HUES64 (cell line): Measurements from ENCODE around the gene ALKBH5.
A peak's percentile ranks its signal among the peaks of the same experiment; 100 is the strongest.

Source experiments
- H3K27ac ChIP-seq: 2 replicates; pipeline ENCODE4 v1.7.0; 2013; ENCODE audit warnings: low read depth, low read length, inconsistent platforms
- H3K27me3 ChIP-seq: 2 replicates; pipeline ENCODE4 v1.6.1; 2013; ENCODE audit warnings: mild to moderate bottlenecking, low read length; ENCODE audit not compliant: insufficient read depth
- H3K36me3 ChIP-seq: 2 replicates; pipeline ENCODE4 v1.6.1; 2013; ENCODE audit warnings: mild to moderate bottlenecking, low read length; ENCODE audit not compliant: insufficient read depth
- H3K4me1 ChIP-seq: 2 replicates; pipeline ENCODE4 v1.6.1; 2013; ENCODE audit warnings: mild to moderate bottlenecking, low read length, moderate library complexity; ENCODE audit not compliant: insufficient read depth
- H3K4me3 ChIP-seq: 2 replicates; pipeline ENCODE4 v1.5.1; 2013; ENCODE audit warnings: mild to moderate bottlenecking, low read length, moderate library complexity
- H3K9ac ChIP-seq: 2 replicates; pipeline ENCODE4 v1.6.1; 2013; ENCODE audit warnings: mild to moderate bottlenecking, low read depth, low read length
- H3K9me3 ChIP-seq: 2 replicates; pipeline ENCODE4 v1.6.1; 2013; ENCODE audit warnings: low read depth, low read length; ENCODE audit not compliant: insufficient read depth
- WGBS: fragments of 150-250, 120-280 bp; methylation state at CpG from one replicate; pipeline ENCODE4 v1.1.7; 2013; ENCODE audit warnings: missing lambda C conversion rate; 5-methylcytosine and 5-hydroxymethylcytosine counted together

ALKBH5 gene

GRCh38 chr17:18177133-18177532, 6.5 kb upstream of the ALKBH5 start:
- Histone ChIP-seq H3K36me3 (no peaks in the 10 kb centered on the region), H3K9me3 (no peaks in the 10 kb centered on the region), H3K27me3 (no peaks in the 10 kb centered on the region), H3K4me1 (peaks cover 2% of the 10 kb centered on the region; the same call in 1 of the 2 replicates), H3K4me3 (no peak overlapping the region), H3K9ac (no peak overlapping the region), H3K27ac (no peak overlapping the region)

- Histone ChIP-seq H3K9ac (no peak overlapping the region), H3K27me3 (no peaks in the 10 kb centered on the region), H3K4me1 (peaks cover 4% of the 10 kb centered on the region; the same call in 1 of the 2 replicates), H3K36me3 (no peaks in the 10 kb centered on the region), H3K27ac (no peak overlapping the region), H3K9me3 (no peaks in the 10 kb centered on the region), H3K4me3 (no peak overlapping the region)
- 95% methylated on average over 8 of the region's 8 CpGs for WGBS
These were observed 5.9 kb upstream of the ALKBH5 start for GRCh38 chr17:18177722-18178121.

- Histone ChIP-seq H3K4me1 (peaks cover 4% of the 10 kb centered on the region; the same call in 1 of the 2 replicates), H3K4me3 (no peak overlapping the region), H3K27ac (no peak overlapping the region), H3K9ac (no peak overlapping the region), H3K27me3 (no peaks in the 10 kb centered on the region), H3K9me3 (no peaks in the 10 kb centered on the region), H3K36me3 (no peaks in the 10 kb centered on the region)
- 92% methylated on average over 1 of the region's 1 CpG for WGBS
These were observed 4.4 kb upstream of the ALKBH5 start for GRCh38 chr17:18179196-18179595.

- Histone ChIP-seq H3K9me3 (no peaks in the 10 kb centered on the region), H3K4me1 (peaks cover 4% of the 10 kb centered on the region; the same call in 1 of the 2 replicates), H3K27me3 (no peaks in the 10 kb centered on the region), H3K9ac (no peak overlapping the region; the same call in 1 of the 2 replicates), H3K4me3 (no peak overlapping the region), H3K36me3 (no peaks in the 10 kb centered on the region), H3K27ac (no peak overlapping the region)
- WGBS: 94% methylated on average over 7 of the region's 7 CpGs
These were observed 3.8 kb upstream of the ALKBH5 start for GRCh38 chr17:18179804-18180203.

- Histone ChIP-seq H3K4me1 (peaks cover 19% of the 10 kb centered on the region), H3K36me3 (peaks cover 6% of the 10 kb centered on the region), H3K9me3 (no peaks in the 10 kb centered on the region), H3K27ac (no peak overlapping the region), H3K27me3 (no peaks in the 10 kb centered on the region), H3K4me3 (no peak overlapping the region), H3K9ac (no peak overlapping the region)
- 93% methylated on average over 5 of the region's 5 CpGs for WGBS
These were observed 2.3 kb upstream of the ALKBH5 start for GRCh38 chr17:18181358-18181757.

GRCh38 chr17:18182110-18182977, 1.3 kb upstream of the ALKBH5 start:
- Histone ChIP-seq H3K27me3 (no peaks in the 10 kb centered on the region), H3K4me3 (peak overlapping the region; percentile 91), H3K27ac (peak overlapping the region; percentile 98), H3K9ac (peak overlapping the region; percentile 87), H3K4me1 (peaks cover 27% of the 10 kb centered on the region), H3K9me3 (no peaks in the 10 kb centered on the region), H3K36me3 (peaks cover 15% of the 10 kb centered on the region)
- 47% methylated on average over 28 of the region's 28 CpGs for WGBS

- Histone ChIP-seq H3K9me3 (no peaks in the 10 kb centered on the region), H3K27ac (peak overlapping the region; percentile 98), H3K4me3 (peak overlapping the region; percentile 91), H3K27me3 (no peaks in the 10 kb centered on the region), H3K4me1 (peaks cover 31% of the 10 kb centered on the region), H3K36me3 (peaks cover 21% of the 10 kb centered on the region), H3K9ac (peak overlapping the region; percentile 87)
- WGBS: 0% methylated on average over 33 of the region's 33 CpGs
These were observed 672 bp upstream of the ALKBH5 start for GRCh38 chr17:18182978-18183333.

GRCh38 chr17:18184143-18185031, 759 bp downstream of the ALKBH5 start:
- Histone ChIP-seq H3K36me3 (peaks cover 30% of the 10 kb centered on the region), H3K4me3 (peak overlapping the region; percentile 91), H3K9me3 (no peaks in the 10 kb centered on the region), H3K27ac (peak overlapping the region; percentile 98; the same call in 1 of the 2 replicates), H3K9ac (peak overlapping the region; percentile 87), H3K27me3 (no peaks in the 10 kb centered on the region), H3K4me1 (peaks cover 31% of the 10 kb centered on the region)
- WGBS: 2% methylated on average over 92 of the region's 92 CpGs

- peak overlapping the region; percentile 91 for H3K4me3 ChIP-seq
- H3K36me3 ChIP-seq: peaks cover 30% of the 10 kb centered on the region
- 44% methylated on average over 3 of the region's 3 CpGs for WGBS
- H3K27me3 ChIP-seq: no peaks in the 10 kb centered on the region
- H3K4me1 ChIP-seq: peaks cover 31% of the 10 kb centered on the region
- no peaks in the 10 kb centered on the region for H3K9me3 ChIP-seq
- 0 out of 2 replicates have a peak overlapping the region, but pooled peaks have one; percentile 87 for H3K9ac ChIP-seq
- no peak overlapping the region for H3K27ac ChIP-seq
These were observed 1.8 kb downstream of the ALKBH5 start for GRCh38 chr17:18185391-18185790.

- Histone ChIP-seq H3K27me3 (no peaks in the 10 kb centered on the region), H3K36me3 (peaks cover 30% of the 10 kb centered on the region), H3K27ac (no peak overlapping the region), H3K9ac (peak overlapping the region; percentile 4; the same call in 1 of the 2 replicates), H3K4me3 (peak overlapping the region; percentile 91), H3K4me1 (peaks cover 31% of the 10 kb centered on the region), H3K9me3 (no peaks in the 10 kb centered on the region)
- 83% methylated on average over 9 of the region's 10 CpGs for WGBS
These were observed 2.4 kb downstream of the ALKBH5 start for GRCh38 chr17:18185832-18186626.
